Measurements from ENCODE around the gene SLC16A3.

Gene SLC16A3

DNA sequence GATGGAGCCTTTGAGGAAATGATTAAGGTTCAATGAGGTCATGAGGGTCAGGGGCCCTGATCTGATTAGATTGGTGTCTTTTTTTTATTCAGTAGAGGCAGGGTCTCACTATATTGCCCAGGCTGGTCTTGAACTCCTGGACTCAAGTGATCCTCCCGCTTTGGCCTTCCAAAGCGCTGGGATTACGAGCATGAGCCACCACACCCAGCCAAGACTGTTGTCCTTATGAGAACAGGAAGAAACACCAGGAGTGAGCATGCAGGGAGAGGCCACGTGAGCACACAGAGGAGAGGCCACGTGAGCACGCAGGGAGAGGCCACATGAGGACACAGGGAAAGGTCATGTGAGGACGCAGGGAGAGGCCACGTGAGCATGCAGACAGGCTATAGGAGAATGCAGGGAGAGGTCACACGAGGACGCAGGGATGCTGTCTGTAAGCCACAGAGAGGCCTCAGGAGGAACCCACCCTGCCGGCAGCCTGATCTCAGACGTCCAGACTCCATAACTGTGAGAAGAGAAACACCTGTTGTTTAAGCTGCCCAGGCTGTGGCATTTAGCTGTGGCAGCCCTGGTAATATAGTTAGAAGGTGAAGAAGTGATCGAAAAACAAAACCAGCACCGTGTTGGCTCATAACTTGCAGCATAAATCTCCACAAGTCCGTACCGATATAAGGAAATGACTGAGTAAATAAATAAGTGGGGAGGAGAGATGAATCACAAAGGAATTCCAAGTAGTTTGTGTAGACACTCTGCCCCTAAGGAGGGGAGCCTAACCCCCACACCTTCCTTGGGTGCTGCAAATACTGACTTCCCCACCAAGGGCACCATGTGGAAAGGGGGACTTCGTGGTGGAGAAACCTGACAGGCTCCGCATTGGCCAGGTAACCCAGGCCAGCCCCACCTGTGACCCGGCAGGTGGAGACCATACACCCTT lies 59.3 kb downstream of the SLC16A3 start:
- no peak for DNase-seq

Data from activated CD8-positive, alpha-beta memory T cell treated with anti-CD3 and anti-CD28 coated beads for 24 hours (primary cell).